ENCODE measurements around the gene CCDC33.

DNA sequence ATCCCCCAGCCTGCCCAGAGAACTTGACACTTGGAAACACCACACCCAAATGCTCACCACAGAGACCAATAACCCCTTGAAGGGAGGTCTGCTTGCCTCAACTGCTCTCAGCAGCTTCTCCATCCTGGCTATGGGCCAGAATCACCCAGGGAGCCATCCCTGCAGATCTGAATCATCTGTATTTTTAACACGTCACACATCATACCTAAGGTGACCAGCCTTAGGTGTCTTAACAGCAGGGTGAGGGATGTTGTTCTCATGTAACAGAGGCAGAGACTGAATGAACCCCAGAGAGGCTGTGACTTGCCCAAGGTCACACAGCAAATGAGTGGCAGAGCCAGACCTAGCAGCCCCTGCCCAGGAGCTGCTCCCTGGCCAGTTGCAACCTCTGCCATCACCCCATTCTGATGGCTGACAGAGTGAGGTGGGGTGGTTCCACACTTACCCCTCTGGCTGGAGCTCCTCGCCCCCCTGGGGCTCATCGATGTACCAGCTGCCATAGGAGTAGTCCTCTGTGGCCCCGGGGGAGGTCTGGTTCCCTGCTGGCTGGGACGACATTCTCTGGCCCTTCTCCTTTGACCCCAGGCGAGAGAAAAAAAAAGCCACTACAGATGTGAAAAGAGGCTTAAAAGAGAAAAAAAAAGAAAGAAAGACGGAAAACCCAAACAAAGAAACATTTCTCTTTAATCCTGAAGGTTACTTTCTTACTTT, 34.3 kb upstream of the CCDC33 start:
- TF ChIP-seq, protein P1, sequence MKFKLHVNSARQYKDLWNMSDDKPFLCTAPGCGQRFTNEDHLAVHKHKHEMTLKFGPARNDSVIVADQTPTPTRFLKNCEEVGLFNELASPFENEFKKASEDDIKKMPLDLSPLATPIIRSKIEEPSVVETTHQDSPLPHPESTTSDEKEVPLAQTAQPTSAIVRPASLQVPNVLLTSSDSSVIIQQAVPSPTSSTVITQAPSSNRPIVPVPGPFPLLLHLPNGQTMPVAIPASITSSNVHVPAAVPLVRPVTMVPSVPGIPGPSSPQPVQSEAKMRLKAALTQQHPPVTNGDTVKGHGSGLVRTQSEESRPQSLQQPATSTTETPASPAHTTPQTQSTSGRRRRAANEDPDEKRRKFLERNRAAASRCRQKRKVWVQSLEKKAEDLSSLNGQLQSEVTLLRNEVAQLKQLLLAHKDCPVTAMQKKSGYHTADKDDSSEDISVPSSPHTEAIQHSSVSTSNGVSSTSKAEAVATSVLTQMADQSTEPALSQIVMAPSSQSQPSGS (CRISPR knock-in tag; IDR thresholded peaks at IDR 0.05; ENCODE audit: borderline replicate concordance, low read depth): no peak
- no peak for TF ChIP-seq ZNF138 (CRISPR knock-in tag; conservative IDR thresholded peaks at IDR 0.05)
- TF ChIP-seq, protein P2, sequence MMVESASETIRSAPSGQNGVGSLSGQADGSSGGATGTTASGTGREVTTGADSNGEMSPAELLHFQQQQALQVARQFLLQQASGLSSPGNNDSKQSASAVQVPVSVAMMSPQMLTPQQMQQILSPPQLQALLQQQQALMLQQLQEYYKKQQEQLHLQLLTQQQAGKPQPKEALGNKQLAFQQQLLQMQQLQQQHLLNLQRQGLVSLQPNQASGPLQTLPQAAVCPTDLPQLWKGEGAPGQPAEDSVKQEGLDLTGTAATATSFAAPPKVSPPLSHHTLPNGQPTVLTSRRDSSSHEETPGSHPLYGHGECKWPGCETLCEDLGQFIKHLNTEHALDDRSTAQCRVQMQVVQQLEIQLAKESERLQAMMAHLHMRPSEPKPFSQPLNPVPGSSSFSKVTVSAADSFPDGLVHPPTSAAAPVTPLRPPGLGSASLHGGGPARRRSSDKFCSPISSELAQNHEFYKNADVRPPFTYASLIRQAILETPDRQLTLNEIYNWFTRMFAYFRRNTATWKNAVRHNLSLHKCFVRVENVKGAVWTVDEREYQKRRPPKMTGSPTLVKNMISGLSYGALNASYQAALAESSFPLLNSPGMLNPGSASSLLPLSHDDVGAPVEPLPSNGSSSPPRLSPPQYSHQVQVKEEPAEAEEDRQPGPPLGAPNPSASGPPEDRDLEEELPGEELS (CRISPR knock-in tag; IDR thresholded peaks at IDR 0.05): no peak
- TF ChIP-seq, protein P3, sequence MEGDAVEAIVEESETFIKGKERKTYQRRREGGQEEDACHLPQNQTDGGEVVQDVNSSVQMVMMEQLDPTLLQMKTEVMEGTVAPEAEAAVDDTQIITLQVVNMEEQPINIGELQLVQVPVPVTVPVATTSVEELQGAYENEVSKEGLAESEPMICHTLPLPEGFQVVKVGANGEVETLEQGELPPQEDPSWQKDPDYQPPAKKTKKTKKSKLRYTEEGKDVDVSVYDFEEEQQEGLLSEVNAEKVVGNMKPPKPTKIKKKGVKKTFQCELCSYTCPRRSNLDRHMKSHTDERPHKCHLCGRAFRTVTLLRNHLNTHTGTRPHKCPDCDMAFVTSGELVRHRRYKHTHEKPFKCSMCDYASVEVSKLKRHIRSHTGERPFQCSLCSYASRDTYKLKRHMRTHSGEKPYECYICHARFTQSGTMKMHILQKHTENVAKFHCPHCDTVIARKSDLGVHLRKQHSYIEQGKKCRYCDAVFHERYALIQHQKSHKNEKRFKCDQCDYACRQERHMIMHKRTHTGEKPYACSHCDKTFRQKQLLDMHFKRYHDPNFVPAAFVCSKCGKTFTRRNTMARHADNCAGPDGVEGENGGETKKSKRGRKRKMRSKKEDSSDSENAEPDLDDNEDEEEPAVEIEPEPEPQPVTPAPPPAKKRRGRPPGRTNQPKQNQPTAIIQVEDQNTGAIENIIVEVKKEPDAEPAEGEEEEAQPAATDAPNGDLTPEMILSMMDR (IDR thresholded peaks at IDR 0.05): no peak
- TF ChIP-seq CBFB (CRISPR knock-in tag; IDR thresholded peaks at IDR 0.05; ENCODE audit: low read depth): no peak
- no peak for TF ChIP-seq ESRRA (CRISPR knock-in tag; IDR thresholded peaks at IDR 0.05; ENCODE audit: borderline replicate concordance)
- no peak for TF ChIP-seq ATF3 (CRISPR knock-in tag; conservative IDR thresholded peaks at IDR 0.05)

Data from WTC11 (cell line).